ENCODE measurements around the gene OGT. TPM values are rescaled to one million over a fixed set of nuclear protein-coding genes. Genes with fewer than 3 reads are reported as not detected.
"Not testable (repeated sequence)": the region's sequence is repeated elsewhere in the genome, so short reads cannot be mapped to it uniquely, and the experiment has no call there.

The OGT gene
- total RNA-seq, 1 experiment from 2014 or later: 469 TPM

DNA sequence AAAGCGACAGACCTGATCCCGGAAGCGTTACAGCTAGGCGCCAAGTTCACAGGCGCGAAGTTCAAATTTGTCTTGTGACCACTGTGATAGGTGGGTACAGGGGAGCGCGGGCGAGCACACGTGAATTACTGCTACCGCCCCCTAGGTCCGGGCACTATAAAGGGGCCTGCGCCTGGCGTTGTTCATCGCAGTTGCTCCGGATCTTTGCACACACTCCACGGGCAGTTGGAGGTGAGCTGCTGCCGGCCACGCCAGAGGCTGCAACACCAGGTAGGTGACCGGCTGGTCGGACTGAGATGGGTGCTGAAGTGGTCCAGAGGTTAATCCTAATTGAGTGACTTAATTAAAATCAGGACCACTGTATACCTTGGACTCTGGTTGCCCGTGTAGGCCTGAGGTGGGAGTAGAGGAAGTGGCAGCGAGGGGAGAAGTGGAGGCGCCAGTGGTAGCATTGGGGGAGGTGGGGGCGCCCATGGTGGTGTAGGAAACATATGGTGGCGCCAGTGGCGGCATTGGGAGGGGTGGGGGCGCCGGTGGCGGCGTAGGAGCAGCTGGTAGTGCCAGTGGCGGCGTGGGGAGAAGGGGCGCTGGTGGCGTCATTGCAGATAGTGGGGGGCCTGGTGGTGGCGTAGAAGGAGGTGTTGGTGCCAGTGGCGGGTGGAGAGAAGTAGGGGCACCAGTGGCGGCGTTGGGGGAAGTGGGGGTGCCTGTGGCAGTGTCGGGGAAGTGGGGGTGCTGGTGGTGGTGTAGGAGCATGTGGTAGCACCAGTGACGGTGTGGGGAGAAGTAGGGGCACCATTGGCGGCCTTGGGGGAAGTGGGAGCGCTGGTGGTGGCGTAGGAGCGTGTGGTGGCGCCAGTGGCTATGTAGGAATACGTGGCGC, 45.6 kb downstream of the OGT start, which contains the start of gene GCNA:
GCNA (plus strand) TSS at position 185 of the 883 bp plus-strand sequence. CDS start 2,385 bp downstream, outside the sequence.
- no peak within 1 kb of the TSS for H3K27ac ChIP-seq (ENCODE audit: low read length)
- no peak within 1 kb of the TSS for H3K4me2 ChIP-seq (ENCODE audit: low read depth, low read length, poor library complexity, severe bottlenecking)
- DNase-seq: peak; percentile 34
- H3K9me3 ChIP-seq (ENCODE audit: low read length): no peaks in the 10 kb centered on the region
- H3K9ac ChIP-seq (ENCODE audit: low read length): no peak within 1 kb of the TSS
- peaks cover 25% of the 10 kb centered on the region for H3K36me3 ChIP-seq (ENCODE audit: insufficient read depth, low read length)
- no peaks in the 10 kb centered on the region for H3K27me3 ChIP-seq (ENCODE audit: low read length)
- no peaks in the 10 kb centered on the region for H4K20me1 ChIP-seq (ENCODE audit: insufficient read depth, low read depth, low read length)
- peaks cover 7% of the 10 kb centered on the region for H3K79me2 ChIP-seq (ENCODE audit: low read length)
- H3K9me2 ChIP-seq (replicated peaks; ENCODE audit: insufficient read depth, low read length): no peaks in the 10 kb centered on the region
- H2AFZ ChIP-seq (ENCODE audit: low read length): no peak within 1 kb of the TSS
- no peak within 1 kb of the TSS for H3K4me3 ChIP-seq (ENCODE audit: low read length)
- H3K4me1 ChIP-seq (ENCODE audit: low read length): no peaks in the 10 kb centered on the region

DNA sequence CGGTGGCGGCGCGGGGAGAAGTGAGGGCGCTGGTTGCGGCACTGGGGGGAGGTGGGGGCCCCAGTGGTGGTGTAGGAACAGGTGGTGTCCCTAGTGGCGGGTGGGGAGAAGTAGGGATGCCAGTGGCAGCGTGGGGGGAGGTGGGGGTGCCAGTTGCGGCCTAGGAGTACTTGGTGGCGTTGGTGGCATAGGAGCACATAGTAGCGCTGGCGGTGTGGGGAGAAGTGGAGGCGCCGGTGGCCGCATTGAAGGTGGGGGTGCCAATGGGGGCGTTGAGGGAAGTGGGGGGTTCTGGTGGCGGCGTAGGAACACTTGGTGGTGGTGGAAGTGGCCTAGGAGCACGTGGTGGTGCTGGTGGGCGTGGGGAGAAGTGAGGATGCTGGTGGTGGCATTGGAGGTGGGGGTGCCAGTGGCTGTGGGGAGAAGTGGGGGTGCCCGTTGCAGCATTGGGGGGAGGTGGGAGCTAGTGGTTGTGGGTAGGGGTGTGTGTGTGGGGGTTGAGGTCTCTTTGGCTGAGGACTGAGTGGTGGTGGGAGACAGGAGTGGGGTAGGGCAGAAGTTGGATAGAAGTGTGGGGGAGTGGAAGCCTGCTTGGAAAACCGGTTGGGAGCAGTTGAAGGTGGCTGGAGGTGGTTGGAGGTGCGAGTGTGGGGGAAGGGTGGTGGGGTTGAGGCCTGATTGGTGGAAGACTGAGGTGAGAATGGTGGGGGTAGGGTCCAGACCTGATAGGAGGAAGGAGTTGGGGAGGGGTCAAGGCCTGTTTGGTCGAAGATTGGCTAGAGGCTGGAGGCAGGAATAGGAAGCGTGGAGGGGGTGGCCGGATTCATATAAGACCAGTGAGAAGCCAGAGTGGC, 46.5 kb downstream of the OGT start:
- DNase-seq: peak; percentile 33
- Histone ChIP-seq H3K9me2 (replicated peaks; ENCODE audit: insufficient read depth, low read length) (no peaks in the 10 kb centered on the region), H3K4me2 (ENCODE audit: low read depth, low read length, poor library complexity, severe bottlenecking) (no peak overlapping the region), H3K4me3 (ENCODE audit: low read length) (no peak overlapping the region), H4K20me1 (ENCODE audit: insufficient read depth, low read depth, low read length) (no peaks in the 10 kb centered on the region), H3K9ac (ENCODE audit: low read length) (no peak overlapping the region), H3K27me3 (ENCODE audit: low read length) (no peaks in the 10 kb centered on the region), H2AFZ (ENCODE audit: low read length) (no peak overlapping the region), H3K4me1 (ENCODE audit: low read length) (no peaks in the 10 kb centered on the region), H3K79me2 (ENCODE audit: low read length) (peaks cover 7% of the 10 kb centered on the region), H3K9me3 (ENCODE audit: low read length) (no peaks in the 10 kb centered on the region), H3K36me3 (ENCODE audit: insufficient read depth, low read length) (peaks cover 21% of the 10 kb centered on the region), H3K27ac (ENCODE audit: low read length) (no peak overlapping the region)

DNA sequence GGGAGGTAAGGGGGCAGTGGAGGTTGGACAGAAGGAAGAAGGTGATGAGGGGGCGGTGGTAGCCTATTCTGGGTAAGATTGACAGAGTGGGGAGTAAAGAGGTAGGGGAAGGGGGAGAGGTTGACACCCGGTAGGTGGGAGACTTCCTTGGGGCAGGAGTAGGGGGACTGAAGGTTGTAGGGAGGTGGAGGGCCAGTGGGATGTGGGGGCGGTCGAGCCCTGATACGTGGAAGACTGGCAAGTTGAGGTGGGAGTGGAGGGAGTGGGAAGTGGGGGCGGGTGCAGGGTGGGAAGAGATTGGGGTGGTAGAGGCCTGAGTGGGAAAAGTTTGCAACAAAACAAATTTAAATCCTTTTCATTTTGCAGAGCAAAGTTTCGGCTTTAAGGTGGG, 47.1 kb downstream of the OGT start:
- H3K9me3 ChIP-seq (ENCODE audit: low read length): no peaks in the 10 kb centered on the region
- H3K79me2 ChIP-seq (ENCODE audit: low read length): peaks cover 5% of the 10 kb centered on the region

DNA sequence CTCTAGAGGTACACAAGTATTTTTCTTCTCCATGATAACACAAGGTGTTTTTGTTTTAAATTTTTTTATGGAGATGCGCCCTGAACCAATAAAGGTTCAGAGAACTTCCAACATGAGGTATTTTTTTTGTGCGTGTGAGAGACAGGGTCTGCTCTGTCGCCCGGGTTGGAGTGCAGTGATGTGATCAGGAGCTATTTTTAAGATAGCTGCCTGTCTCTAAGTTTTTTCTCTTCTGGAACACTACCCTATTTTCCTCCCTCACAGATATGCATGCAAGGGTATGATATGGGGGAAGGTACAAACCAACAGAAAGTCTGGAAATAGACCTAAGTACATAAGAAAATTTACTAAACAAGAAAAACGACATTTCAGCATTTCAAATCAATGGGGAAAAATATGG, 48.3 kb downstream of the OGT start:
- Histone ChIP-seq H2AFZ (ENCODE audit: low read length) (no peak overlapping the region), H3K79me2 (ENCODE audit: low read length) (no peaks in the 10 kb centered on the region)

More for the DNA sequence above, 47.1 kb downstream of the OGT start:
- Histone ChIP-seq H3K27ac (ENCODE audit: low read length) (no peak overlapping the region), H3K4me2 (ENCODE audit: low read depth, low read length, poor library complexity, severe bottlenecking) (no peak overlapping the region), H3K4me3 (ENCODE audit: low read length) (no peak overlapping the region), H3K9ac (ENCODE audit: low read length) (no peak overlapping the region), H3K9me2 (replicated peaks; ENCODE audit: insufficient read depth, low read length) (no peaks in the 10 kb centered on the region), H4K20me1 (ENCODE audit: insufficient read depth, low read depth, low read length) (no peaks in the 10 kb centered on the region), H2AFZ (ENCODE audit: low read length) (no peak overlapping the region), H3K4me1 (ENCODE audit: low read length) (no peaks in the 10 kb centered on the region), H3K36me3 (ENCODE audit: insufficient read depth, low read length) (peaks cover 17% of the 10 kb centered on the region), H3K27me3 (ENCODE audit: low read length) (no peaks in the 10 kb centered on the region)
- DNase-seq: peak; percentile 20

DNA sequence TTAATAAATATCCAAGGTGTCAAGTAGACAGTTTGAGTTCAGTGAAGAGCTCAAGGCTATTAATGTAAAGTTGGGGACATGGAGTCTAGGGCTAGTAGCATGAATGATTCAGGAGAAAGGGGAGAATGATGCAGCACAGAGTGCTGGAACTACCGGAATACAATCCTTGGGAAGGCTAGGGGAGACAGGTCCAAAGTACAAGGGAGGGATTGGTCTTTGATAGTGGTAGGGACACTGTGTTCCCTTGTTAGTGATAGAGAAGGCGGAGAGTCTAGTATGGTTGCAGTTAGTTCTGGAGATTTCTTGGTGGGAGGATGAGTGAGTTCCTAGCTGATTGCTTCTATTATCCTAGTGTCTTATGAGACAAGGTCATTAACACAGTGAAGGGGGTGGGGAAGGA, 54.0 kb downstream of the OGT start:
- Histone ChIP-seq H3K9me2 (replicated peaks; ENCODE audit: insufficient read depth, low read length) (no peaks in the 10 kb centered on the region), H3K4me1 (ENCODE audit: low read length) (no peaks in the 10 kb centered on the region), H3K9me3 (ENCODE audit: low read length) (no peaks in the 10 kb centered on the region), H3K27ac (ENCODE audit: low read length) (no peak overlapping the region), H2AFZ (ENCODE audit: low read length) (no peak overlapping the region), H3K27me3 (ENCODE audit: low read length) (no peaks in the 10 kb centered on the region), H3K36me3 (ENCODE audit: insufficient read depth, low read length) (peaks cover 4% of the 10 kb centered on the region; the same call in 1 of the 2 replicates), H3K4me3 (ENCODE audit: low read length) (no peak overlapping the region), H3K79me2 (ENCODE audit: low read length) (no peaks in the 10 kb centered on the region), H3K9ac (ENCODE audit: low read length) (no peak overlapping the region), H4K20me1 (ENCODE audit: insufficient read depth, low read depth, low read length) (no peaks in the 10 kb centered on the region), H3K4me2 (ENCODE audit: low read depth, low read length, poor library complexity, severe bottlenecking) (no peak overlapping the region)
- no peak for DNase-seq

More for the DNA sequence above, 48.3 kb downstream of the OGT start:
- Histone ChIP-seq H3K9me3 (ENCODE audit: low read length) (no peaks in the 10 kb centered on the region), H3K36me3 (ENCODE audit: insufficient read depth, low read length) (peaks cover 9% of the 10 kb centered on the region; the same call in 1 of the 2 replicates), H3K27ac (ENCODE audit: low read length) (no peak overlapping the region), H3K27me3 (ENCODE audit: low read length) (no peaks in the 10 kb centered on the region), H3K9ac (ENCODE audit: low read length) (no peak overlapping the region), H4K20me1 (ENCODE audit: insufficient read depth, low read depth, low read length) (no peaks in the 10 kb centered on the region), H3K4me3 (ENCODE audit: low read length) (no peak overlapping the region), H3K4me2 (ENCODE audit: low read depth, low read length, poor library complexity, severe bottlenecking) (no peak overlapping the region), H3K9me2 (replicated peaks; ENCODE audit: insufficient read depth, low read length) (no peaks in the 10 kb centered on the region), H3K4me1 (ENCODE audit: low read length) (no peaks in the 10 kb centered on the region)
- DNase-seq: no peak

DNA sequence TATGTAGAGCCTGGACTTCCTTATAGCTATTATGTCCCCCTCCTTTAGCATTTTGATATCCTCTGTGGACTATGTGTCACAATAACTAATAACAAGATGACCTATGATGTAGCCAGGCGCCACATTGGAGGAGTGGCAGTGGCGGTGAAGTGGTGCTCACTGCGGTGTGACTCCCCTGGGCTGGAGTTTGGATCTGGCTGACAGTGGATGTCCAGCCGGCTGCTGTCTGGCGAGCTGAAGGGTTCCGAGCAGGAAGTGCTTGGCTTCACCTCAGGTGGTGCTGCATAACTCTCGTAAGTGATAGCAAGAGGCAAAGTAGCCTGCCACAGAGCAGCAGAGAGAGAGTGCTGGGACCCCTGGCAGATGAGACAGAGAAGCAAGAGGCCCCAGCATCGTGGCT, 60.3 kb downstream of the OGT start:
- H4K20me1 ChIP-seq (ENCODE audit: insufficient read depth, low read depth, low read length): not testable (repeated sequence)

DNA sequence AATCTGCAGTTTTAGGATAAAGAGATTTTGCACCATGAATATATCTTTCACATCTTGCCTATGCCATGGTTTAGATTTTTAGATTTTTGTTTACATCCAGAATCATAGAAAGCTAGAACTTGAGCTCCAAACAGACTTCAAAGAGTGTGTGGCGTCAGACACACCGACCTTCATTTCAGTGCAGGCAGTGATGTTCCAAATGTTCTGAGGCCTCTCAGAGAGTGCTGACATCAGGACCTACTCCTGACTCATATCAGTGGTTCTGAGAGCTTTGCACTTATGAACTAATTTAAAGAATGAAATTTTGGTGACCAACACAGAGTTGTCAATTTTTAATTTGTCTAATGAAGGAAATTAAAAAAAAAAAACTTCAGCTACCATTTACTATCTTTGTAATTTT, 67.1 kb downstream of the OGT start:
- H3K9me3 ChIP-seq (ENCODE audit: low read length): no peaks in the 10 kb centered on the region
- H3K4me2 ChIP-seq (ENCODE audit: low read depth, low read length, poor library complexity, severe bottlenecking): no peak overlapping the region
- H3K27me3 ChIP-seq (ENCODE audit: low read length): no peaks in the 10 kb centered on the region
- no peaks in the 10 kb centered on the region for H3K4me1 ChIP-seq (ENCODE audit: low read length)
- H3K27ac ChIP-seq (ENCODE audit: low read length): no peak overlapping the region
- no peaks in the 10 kb centered on the region for H4K20me1 ChIP-seq (ENCODE audit: insufficient read depth, low read depth, low read length)
- H3K9me2 ChIP-seq (replicated peaks; ENCODE audit: insufficient read depth, low read length): no peaks in the 10 kb centered on the region
- no peak overlapping the region for H2AFZ ChIP-seq (ENCODE audit: low read length)
- H3K36me3 ChIP-seq (ENCODE audit: insufficient read depth, low read length): peaks cover 12% of the 10 kb centered on the region; the same call in 1 of the 2 replicates
- no peak overlapping the region for H3K9ac ChIP-seq (ENCODE audit: low read length)
- DNase-seq: peak; percentile 15
- no peak overlapping the region for H3K4me3 ChIP-seq (ENCODE audit: low read length)
- no peaks in the 10 kb centered on the region for H3K79me2 ChIP-seq (ENCODE audit: low read length)

More for the DNA sequence above, 60.3 kb downstream of the OGT start:
- H3K4me2 ChIP-seq (ENCODE audit: low read depth, low read length, poor library complexity, severe bottlenecking); H2AFZ ChIP-seq (ENCODE audit: low read length); H3K79me2 ChIP-seq (ENCODE audit: low read length); DNase-seq; H3K27ac ChIP-seq (ENCODE audit: low read length); H3K9ac ChIP-seq (ENCODE audit: low read length); H3K9me2 ChIP-seq (replicated peaks; ENCODE audit: insufficient read depth, low read length); H3K9me3 ChIP-seq (ENCODE audit: low read length); H3K4me3 ChIP-seq (ENCODE audit: low read length); H3K27me3 ChIP-seq (ENCODE audit: low read length); H3K4me1 ChIP-seq (ENCODE audit: low read length); H3K36me3 ChIP-seq (ENCODE audit: insufficient read depth, low read length): not testable (repeated sequence)

DNA sequence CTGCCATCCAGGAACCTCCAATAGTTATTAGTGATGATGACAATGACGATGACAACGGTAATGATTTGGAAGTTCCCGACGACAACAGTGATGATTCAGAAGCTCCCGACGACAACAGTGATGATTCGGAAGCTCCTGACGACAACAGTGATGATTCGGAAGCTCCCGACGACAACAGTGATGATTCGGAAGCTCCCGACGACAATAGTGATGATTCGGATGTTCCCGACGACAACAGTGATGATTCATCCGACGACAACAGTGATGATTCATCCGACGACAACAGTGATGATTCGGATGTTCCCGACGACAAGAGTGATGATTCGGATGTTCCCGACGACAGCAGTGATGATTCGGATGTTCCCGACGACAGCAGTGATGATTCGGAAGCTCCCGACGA, 70.7 kb downstream of the OGT start:
- no peaks in the 10 kb centered on the region for H3K79me2 ChIP-seq (ENCODE audit: low read length)
- no peaks in the 10 kb centered on the region for H3K27me3 ChIP-seq (ENCODE audit: low read length)
- no peaks in the 10 kb centered on the region for H4K20me1 ChIP-seq (ENCODE audit: insufficient read depth, low read depth, low read length)
- no peaks in the 10 kb centered on the region for H3K4me1 ChIP-seq (ENCODE audit: low read length)
- H3K36me3 ChIP-seq (ENCODE audit: insufficient read depth, low read length): peaks cover 20% of the 10 kb centered on the region; the same call in 1 of the 2 replicates
- no peaks in the 10 kb centered on the region for H3K9me2 ChIP-seq (replicated peaks; ENCODE audit: insufficient read depth, low read length)
- no peaks in the 10 kb centered on the region for H3K9me3 ChIP-seq (ENCODE audit: low read length)
- H3K9ac ChIP-seq (ENCODE audit: low read length): no peak overlapping the region
- no peak overlapping the region for H3K4me3 ChIP-seq (ENCODE audit: low read length)
- DNase-seq: no peak
- H2AFZ ChIP-seq (ENCODE audit: low read length): no peak overlapping the region
- no peak overlapping the region for H3K27ac ChIP-seq (ENCODE audit: low read length)
- no peak overlapping the region for H3K4me2 ChIP-seq (ENCODE audit: low read depth, low read length, poor library complexity, severe bottlenecking)

All from Karpas-422 (cell line).